Stomach (tissue), 9 donors: Measurements from ENCODE around the gene PPP1R9A. TPM values are rescaled to one million over a fixed set of nuclear protein-coding genes. Genes with fewer than 3 reads are reported as not detected.

Source experiments
- DNase-seq, 2 donors: peaks; one replicate each; pipeline versions ENCODE4 v3.0.0 to v3.0.0-alpha.2; 2013 to 2019
- H3K27ac ChIP-seq, 5 donors: fragments of 200-600 bp in 4 of 5; sonication (generic) in 4 of 5; one replicate each; pipeline ENCODE4 v1.5.1; 2013 to 2019; ENCODE audit warnings: mild to moderate bottlenecking in 1 of 5, moderate library complexity in 1 of 5
- H3K27me3 ChIP-seq, 3 donors: fragments of 200-600 bp; sonication (generic); one replicate each; pipeline ENCODE4 v1.5.1; 2017 to 2019; ENCODE audit warnings: mixed run types in 1 of 3
- H3K36me3 ChIP-seq, 4 donors: fragments of 200-600 bp; sonication (generic); 1 replicate in 3 of 4; 2 replicates in 1 of 4; pipeline ENCODE4 v1.5.1; 2016 to 2019
- H3K4me1 ChIP-seq, 4 donors: fragments of 200-600 bp; sonication (generic); one replicate each; pipeline ENCODE4 v1.5.1; 2016 to 2019
- H3K4me3 ChIP-seq, 4 donors: fragments of 200-600 bp; sonication (generic) in 3 of 4; one replicate each; pipeline ENCODE4 v1.5.1; 2016 to 2019; ENCODE audit warnings: mild to moderate bottlenecking in 1 of 4
- H3K9me3 ChIP-seq, 4 donors: fragments of 200-600 bp; sonication (generic); one replicate each; pipeline ENCODE4 v1.5.1; 2016 to 2019
- EP300 ChIP-seq: sonication (generic); formaldehyde crosslinking; IDR thresholded peaks from one replicate; pipeline ENCODE4 v1.6.1; 2017; ENCODE audit warnings: antibody characterized with exemption
- POLR2A ChIP-seq, 4 donors: fragments of 450-650 bp; IDR thresholded peaks; one replicate each; pipeline ENCODE4 v1.6.1; 2016; ENCODE audit warnings: antibody characterized with exemption in 4 of 4, control low read depth in 2 of 4, mild to moderate bottlenecking in 1 of 4, moderate library complexity in 1 of 4
- POLR2AphosphoS5 ChIP-seq, 3 donors: sonication (generic); formaldehyde crosslinking; IDR thresholded peaks; one replicate each; pipeline ENCODE4 v1.6.1; 2016; ENCODE audit warnings: antibody characterized with exemption in 3 of 3
- WGBS, 5 donors: extraction: QIAGEN DNeasy Blood & Tissue Kit in 3 of 5; methylation state at CpG; one replicate each; pipeline versions ENCODE4 v1.1.5 to v1.1.7; 2013 to 2018; 5-methylcytosine and 5-hydroxymethylcytosine counted together
- intact Hi-C: fragments of 100-400 bp; cut with DNase I; formaldehyde crosslinking; loops from one replicate; pipeline ENCODE4 v1.15.1; 2023; ENCODE audit warnings: low total_unique reads
- polyA plus RNA-seq, 3 donors: library from polyadenylated mRNA; stranded (reverse); fragments of 200-250 nt; gene quantifications; one replicate each; pipeline ENCODE4 v1.2.3, GENCODE V29; 2013
- total RNA-seq, 5 donors: library from RNA; depleted of rRNA; stranded (reverse); fragments of >200 nt; gene quantifications; one replicate each; pipeline versions ENCODE4 v1.1.0 to v1.2.3, GENCODE V29; 2014 to 2016
- TF ChIP-seq, protein P1 (sequence below), 7 experiments: fragments of 450-650 bp in 4 of 7; fragments of 200-600 bp in 3 of 7; sonication (generic) in 3 of 7; IDR thresholded peaks; one replicate each; pipeline ENCODE4 v1.5.1; 2016 to 2019; ENCODE audit warnings: antibody characterized with exemption in 7 of 7, control low read depth in 2 of 7, mild to moderate bottlenecking in 1 of 7
- donor health status: healthy with polysubstance abuse.
- donor health status: Bipolar disorder and iron deficiency.
- donor health status: healthy.

Gene PPP1R9A
- total and polyA plus RNA-seq, 8 donors = 1.4 to 37.1 (median 12.5) TPM

GRCh38 chr7:95101422-95101821 is 194.0 kb downstream of the PPP1R9A start:
- intact Hi-C loops = no loop called here
- Histone ChIP-seq H3K4me3 (no peak overlapping the region), H3K27ac (no peak overlapping the region), H3K9me3 (no peaks in the 10 kb centered on the region), H3K36me3 (no peaks in the 10 kb centered on the region), H3K4me1 (peaks cover 0 to 26% (median 11%) of the 10 kb centered on the region in 4 donors), H3K27me3 (no peaks in the 10 kb centered on the region)
- peak in 1 of 2 donors; percentile 71 for DNase-seq
- TF ChIP-seq POLR2AphosphoS5 (IDR thresholded peaks at IDR 0.05) (no peak), POLR2A (IDR thresholded peaks at IDR 0.05) (no peak), EP300 (no peak)
- TF ChIP-seq, protein P1, sequence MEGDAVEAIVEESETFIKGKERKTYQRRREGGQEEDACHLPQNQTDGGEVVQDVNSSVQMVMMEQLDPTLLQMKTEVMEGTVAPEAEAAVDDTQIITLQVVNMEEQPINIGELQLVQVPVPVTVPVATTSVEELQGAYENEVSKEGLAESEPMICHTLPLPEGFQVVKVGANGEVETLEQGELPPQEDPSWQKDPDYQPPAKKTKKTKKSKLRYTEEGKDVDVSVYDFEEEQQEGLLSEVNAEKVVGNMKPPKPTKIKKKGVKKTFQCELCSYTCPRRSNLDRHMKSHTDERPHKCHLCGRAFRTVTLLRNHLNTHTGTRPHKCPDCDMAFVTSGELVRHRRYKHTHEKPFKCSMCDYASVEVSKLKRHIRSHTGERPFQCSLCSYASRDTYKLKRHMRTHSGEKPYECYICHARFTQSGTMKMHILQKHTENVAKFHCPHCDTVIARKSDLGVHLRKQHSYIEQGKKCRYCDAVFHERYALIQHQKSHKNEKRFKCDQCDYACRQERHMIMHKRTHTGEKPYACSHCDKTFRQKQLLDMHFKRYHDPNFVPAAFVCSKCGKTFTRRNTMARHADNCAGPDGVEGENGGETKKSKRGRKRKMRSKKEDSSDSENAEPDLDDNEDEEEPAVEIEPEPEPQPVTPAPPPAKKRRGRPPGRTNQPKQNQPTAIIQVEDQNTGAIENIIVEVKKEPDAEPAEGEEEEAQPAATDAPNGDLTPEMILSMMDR (IDR thresholded peaks at IDR 0.05) = no peak
- WGBS, 5 donors = 67 to 91% (median 77%) methylated on average over 5 of the region's 5 CpGs

GRCh38 chr7:95102662-95103061 is 195.3 kb downstream of the PPP1R9A start:
- peaks cover 0 to 26% (median 11%) of the 10 kb centered on the region in 4 donors for H3K4me1 ChIP-seq
- no peaks in the 10 kb centered on the region for H3K27me3 ChIP-seq
- no peak for DNase-seq
- H3K9me3 ChIP-seq = no peaks in the 10 kb centered on the region
- no peaks in the 10 kb centered on the region for H3K36me3 ChIP-seq
- H3K4me3 ChIP-seq = no peak overlapping the region
- intact Hi-C loops = no loop called here
- no peak overlapping the region for H3K27ac ChIP-seq
- TF ChIP-seq POLR2A (IDR thresholded peaks at IDR 0.05) (no peak), POLR2AphosphoS5 (IDR thresholded peaks at IDR 0.05) (no peak), EP300 (no peak)
- TF ChIP-seq, protein P1 (IDR thresholded peaks at IDR 0.05) = no peak
- 64 to 67% (median 65%) methylated on average over 3 of the region's 3 CpGs for WGBS, 5 donors

DNA sequence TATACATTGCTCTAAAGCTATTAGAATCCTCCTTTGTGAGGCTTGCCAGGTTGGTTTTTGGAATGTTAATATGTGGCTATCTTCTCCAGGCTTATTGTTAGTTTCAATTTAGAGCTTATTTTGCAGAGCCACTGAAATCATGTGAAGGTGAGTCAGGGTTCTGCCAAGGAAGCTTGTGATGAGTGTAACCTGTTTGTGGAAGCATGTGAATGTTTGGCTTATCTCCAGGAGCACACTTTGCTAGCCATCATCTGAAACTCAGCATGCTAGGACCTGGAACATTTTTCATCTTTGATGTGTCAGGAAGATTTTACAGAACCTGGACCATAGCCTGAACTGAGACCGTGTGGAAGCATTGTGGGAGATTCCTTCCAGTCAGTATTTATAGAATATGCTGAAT is 197.3 kb downstream of the PPP1R9A start:
- peak in 1 of 3 donors; percentile 41 for TF ChIP-seq POLR2AphosphoS5 (IDR thresholded peaks at IDR 0.05)
- TF ChIP-seq, protein P1 (IDR thresholded peaks at IDR 0.05) = no peak
- H3K27me3 ChIP-seq = no peaks in the 10 kb centered on the region
- WGBS, 5 donors = 17 to 30% (median 21%) methylated on average over 1 of the region's 1 CpG
- intact Hi-C loops = no loop called here
- peak in 1 of 2 donors; percentile 67 for DNase-seq
- peak overlapping the region in 3 of 5 donors; percentile 14 to 25 (median 16) for H3K27ac ChIP-seq
- H3K36me3 ChIP-seq = no peaks in the 10 kb centered on the region
- H3K4me1 ChIP-seq = peaks cover 0 to 17% (median 10%) of the 10 kb centered on the region in 4 donors
- no peaks in the 10 kb centered on the region for H3K9me3 ChIP-seq
- H3K4me3 ChIP-seq = no peak overlapping the region

- intact Hi-C loops = no loop called here
- no peak for DNase-seq
- Histone ChIP-seq H3K27me3 (no peaks in the 10 kb centered on the region), H3K27ac (peak overlapping the region in 1 of 5 donors; percentile 16), H3K4me1 (peaks cover 0 to 17% (median 10%) of the 10 kb centered on the region in 4 donors), H3K9me3 (no peaks in the 10 kb centered on the region), H3K36me3 (no peaks in the 10 kb centered on the region), H3K4me3 (no peak overlapping the region)
- no peak for TF ChIP-seq EP300
- no peak for TF ChIP-seq POLR2A (IDR thresholded peaks at IDR 0.05)
- no peak for TF ChIP-seq POLR2AphosphoS5 (IDR thresholded peaks at IDR 0.05)
- TF ChIP-seq, protein P1 (IDR thresholded peaks at IDR 0.05) = no peak
These were observed 198.2 kb downstream of the PPP1R9A start for GRCh38 chr7:95105627-95106026.
